Testis (tissue), 2 donors: Measurements from ENCODE around the gene POLK.

ENCODE experiments used
- CTCF ChIP-seq, 3 experiments: fragments of 450-650 bp in 2 of 3; fragments of 200-600 bp in 1 of 3; sonication (generic) in 1 of 3; IDR thresholded peaks; one replicate each; pipeline ENCODE4 v1.5.1; 2016 to 2019; ENCODE audit warnings: antibody characterized with exemption in 3 of 3, mild to moderate bottlenecking in 2 of 3, moderate library complexity in 1 of 3
- POLR2A ChIP-seq: fragments of 450-650 bp; IDR thresholded peaks from one replicate; pipeline ENCODE4 v1.6.1; 2017; ENCODE audit warnings: antibody characterized with exemption, mild to moderate bottlenecking, moderate library complexity

DNA sequence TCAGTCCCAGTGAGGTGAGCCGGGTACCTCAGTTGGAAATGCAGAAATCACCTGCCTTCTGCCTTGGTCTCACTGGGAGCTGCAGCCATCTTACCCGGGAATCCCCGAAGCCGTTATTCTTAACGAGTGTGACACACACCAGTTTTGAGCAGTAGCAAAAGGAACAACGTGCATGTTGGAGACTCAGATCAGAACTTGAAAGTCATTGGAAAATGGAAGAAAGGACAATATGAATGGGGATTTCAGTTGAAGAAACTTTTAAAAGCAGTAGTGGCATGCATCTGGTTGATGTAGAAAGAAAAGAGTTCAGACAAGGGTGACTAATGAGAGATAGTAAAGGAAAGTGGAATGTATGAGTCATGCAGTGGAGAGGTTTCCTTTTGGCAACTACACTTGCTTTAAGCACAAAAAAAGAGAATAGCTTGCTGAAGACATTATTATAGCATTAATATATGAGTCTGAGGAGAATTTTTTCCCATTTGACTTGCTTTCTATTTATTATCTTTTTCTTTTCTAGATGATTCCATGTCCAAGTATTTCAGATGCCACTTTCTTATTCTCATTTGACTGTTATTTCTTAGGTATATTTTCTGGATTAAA, 55.1 kb downstream of the POLK start:
- TF ChIP-seq CTCF (IDR thresholded peaks at IDR 0.05) (no peak), POLR2A (no peak)
